Coronary artery (tissue), 2 donors: Measurements from ENCODE around the gene SENP6.

ENCODE experiments used
- DNase-seq: peaks from one replicate; pipeline ENCODE4 v3.0.0-alpha.2; 2017; ENCODE audit warnings: low spot score
- H3K27ac ChIP-seq, 2 donors: fragments of 200-600 bp; sonication (generic); one replicate each; pipeline ENCODE4 v1.5.1; 2016 to 2019
- H3K4me3 ChIP-seq: fragments of 200-600 bp; sonication (generic); 2 replicates; pipeline ENCODE4 v1.5.1; 2016; ENCODE audit warnings: mild to moderate bottlenecking, moderate library complexity
- TF ChIP-seq, protein P1 (sequence below): fragments of 200-600 bp; sonication (generic); IDR thresholded peaks from one replicate; pipeline ENCODE4 v1.5.1; 2019; ENCODE audit warnings: antibody characterized with exemption

Gene SENP6

DNA sequence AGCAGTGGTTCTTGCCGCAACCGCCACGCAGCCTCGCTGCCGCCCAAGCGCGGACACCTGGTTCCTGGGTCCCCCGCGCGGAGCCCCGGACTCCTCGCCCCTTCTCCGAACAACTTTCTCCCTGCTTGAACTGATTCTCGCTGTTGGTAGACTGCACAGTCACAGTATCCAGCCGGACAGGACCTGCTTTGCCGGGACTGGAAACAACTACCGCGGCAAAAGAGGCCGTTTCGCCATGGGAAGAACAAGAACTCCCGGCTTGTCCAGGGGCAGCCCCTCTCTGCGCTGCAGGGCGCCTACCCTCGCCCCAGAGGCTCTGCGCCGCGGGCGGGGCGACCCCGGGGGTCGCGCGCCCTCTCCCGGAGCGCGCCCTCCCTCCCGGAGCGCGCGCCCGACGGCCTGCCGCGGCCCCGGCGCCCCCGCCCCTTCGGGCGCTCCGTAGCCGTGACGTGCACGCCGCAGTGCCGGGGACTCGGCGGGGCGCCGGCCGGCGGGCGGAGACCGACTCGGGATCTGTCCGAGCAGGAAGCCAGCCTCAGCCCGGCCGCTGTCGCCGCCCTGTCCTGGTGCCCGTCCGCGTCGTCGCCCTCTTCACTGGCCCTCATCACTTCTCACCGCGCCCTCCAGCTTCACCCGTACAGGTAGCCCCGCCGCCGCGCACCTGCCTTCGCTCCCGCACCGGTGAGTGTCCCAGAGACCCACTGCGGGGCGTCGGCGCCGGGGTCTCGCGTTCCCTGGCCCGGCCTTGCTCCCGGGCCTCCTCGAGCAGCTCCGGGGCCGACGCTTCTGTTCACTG is 147.3 kb downstream of the SENP6 start, which contains the start of gene MYO6:
MYO6 (plus strand) TSS at position 497 of the 796 bp plus-strand sequence. CDS start 68,309 bp downstream, outside the sequence.
- TF ChIP-seq, protein P1, sequence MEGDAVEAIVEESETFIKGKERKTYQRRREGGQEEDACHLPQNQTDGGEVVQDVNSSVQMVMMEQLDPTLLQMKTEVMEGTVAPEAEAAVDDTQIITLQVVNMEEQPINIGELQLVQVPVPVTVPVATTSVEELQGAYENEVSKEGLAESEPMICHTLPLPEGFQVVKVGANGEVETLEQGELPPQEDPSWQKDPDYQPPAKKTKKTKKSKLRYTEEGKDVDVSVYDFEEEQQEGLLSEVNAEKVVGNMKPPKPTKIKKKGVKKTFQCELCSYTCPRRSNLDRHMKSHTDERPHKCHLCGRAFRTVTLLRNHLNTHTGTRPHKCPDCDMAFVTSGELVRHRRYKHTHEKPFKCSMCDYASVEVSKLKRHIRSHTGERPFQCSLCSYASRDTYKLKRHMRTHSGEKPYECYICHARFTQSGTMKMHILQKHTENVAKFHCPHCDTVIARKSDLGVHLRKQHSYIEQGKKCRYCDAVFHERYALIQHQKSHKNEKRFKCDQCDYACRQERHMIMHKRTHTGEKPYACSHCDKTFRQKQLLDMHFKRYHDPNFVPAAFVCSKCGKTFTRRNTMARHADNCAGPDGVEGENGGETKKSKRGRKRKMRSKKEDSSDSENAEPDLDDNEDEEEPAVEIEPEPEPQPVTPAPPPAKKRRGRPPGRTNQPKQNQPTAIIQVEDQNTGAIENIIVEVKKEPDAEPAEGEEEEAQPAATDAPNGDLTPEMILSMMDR = no peak
- H3K4me3 ChIP-seq = peak within 1 kb of the TSS; percentile 87
- peak; percentile 75 for DNase-seq
- peak within 1 kb of the TSS; percentile 76 to 86 for H3K27ac ChIP-seq

DNA sequence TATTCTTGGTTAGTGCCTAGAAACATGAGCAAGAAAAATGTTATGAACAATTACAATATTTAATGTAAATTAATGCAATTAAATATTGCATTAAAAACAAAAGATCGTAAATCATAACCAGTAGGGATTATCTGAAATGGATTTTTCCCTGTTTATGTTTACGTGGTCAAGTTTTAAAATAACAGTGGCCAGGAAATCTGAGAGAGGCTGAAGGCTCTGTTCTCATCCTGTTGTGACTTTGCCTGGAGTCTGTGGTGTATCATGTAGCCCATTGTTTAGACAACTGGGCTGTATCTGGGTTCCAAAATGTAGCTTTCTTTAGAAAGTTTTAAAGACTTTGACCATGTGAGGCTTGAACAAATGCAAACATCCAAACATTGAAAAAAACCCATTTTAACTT is 149.8 kb downstream of the SENP6 start:
- no peak for DNase-seq
- Histone ChIP-seq H3K27ac (no peak overlapping the region), H3K4me3 (no peak overlapping the region)
- TF ChIP-seq, protein P1 = no peak

DNA sequence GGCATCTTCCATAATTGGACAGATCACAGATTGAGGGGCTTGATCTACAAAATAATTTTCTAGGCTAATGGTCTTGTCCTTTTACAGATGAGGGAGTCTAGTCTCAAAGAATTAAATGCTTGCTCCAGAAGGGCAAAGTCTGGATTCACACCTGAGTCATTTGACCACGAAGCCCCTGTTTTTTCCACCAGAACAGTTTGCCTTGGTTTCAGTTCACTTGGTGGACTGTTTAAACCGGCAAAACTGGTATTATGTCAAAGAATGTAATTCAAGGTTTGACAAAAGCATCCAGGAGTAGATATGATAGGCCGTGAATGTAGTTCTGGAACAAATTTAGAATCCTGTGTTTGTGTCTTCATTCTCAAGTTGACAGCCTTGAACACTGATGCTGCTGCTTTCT is 150.7 kb downstream of the SENP6 start:
- Histone ChIP-seq H3K4me3 (no peak overlapping the region), H3K27ac (no peak overlapping the region)
- TF ChIP-seq, protein P1 = no peak
- DNase-seq = no peak

DNA sequence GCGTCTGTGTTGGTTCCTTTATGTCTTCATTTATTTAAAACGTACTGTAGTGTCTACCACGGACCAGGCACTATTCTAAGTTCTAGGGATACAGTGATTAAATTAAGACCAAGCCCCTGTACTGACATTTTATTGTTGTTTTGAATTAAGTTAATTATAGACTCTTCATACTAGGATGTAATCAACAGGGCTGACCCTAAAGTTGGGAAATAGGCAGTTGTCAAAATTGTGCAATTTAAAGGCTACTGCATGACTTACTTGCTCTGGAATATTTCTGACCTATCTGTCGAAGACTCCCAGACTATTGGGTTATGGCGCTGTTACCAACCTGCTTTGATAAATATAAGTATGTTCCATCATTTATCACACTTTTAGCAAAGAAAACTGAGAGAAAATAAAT is 154.0 kb downstream of the SENP6 start:
- DNase-seq = no peak
- Histone ChIP-seq H3K4me3 (no peak overlapping the region), H3K27ac (no peak overlapping the region)
- TF ChIP-seq, protein P1 = no peak

DNA sequence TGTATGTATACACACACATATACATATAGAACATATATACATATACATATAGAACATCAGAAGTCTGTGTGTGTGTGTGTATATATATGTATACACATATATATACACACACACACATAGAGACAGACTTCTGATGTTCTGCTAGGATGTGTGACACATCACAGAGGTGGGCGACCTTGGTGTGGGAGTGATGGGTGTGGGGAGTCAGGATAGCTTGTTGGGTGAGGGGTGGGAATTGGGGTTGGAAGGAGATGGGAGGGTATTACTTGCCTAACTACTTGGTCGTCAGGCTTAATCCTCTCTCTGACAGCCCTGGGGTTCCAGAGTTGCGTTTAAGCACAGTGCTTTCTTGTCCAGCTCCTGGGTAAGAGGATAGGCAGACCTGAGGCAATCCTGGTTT is 155.6 kb downstream of the SENP6 start:
- TF ChIP-seq, protein P1 = no peak
- Histone ChIP-seq H3K4me3 (no peak overlapping the region), H3K27ac (no peak overlapping the region)
- DNase-seq = no peak

DNA sequence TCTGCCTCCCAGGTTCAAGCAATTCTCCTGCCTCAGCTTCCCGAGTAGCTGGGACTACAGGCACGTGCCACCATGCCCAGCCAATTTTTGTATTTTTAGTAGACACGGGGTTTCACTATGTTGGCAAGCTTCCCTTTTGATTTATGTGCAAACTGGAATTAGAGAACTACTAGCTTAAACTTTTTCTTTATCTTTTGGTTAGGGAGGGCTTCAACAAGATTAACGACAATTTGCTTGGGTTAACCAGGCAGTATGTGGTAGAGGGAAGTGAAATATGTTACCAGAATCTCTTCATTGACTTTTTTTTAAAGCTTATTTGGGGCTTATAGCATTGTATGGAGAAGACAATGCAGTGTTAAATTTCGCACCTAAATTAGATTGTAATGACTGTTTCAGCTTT is 156.4 kb downstream of the SENP6 start:
- TF ChIP-seq, protein P1 = no peak
- Histone ChIP-seq H3K27ac (no peak overlapping the region), H3K4me3 (no peak overlapping the region)
- DNase-seq = no peak

DNA sequence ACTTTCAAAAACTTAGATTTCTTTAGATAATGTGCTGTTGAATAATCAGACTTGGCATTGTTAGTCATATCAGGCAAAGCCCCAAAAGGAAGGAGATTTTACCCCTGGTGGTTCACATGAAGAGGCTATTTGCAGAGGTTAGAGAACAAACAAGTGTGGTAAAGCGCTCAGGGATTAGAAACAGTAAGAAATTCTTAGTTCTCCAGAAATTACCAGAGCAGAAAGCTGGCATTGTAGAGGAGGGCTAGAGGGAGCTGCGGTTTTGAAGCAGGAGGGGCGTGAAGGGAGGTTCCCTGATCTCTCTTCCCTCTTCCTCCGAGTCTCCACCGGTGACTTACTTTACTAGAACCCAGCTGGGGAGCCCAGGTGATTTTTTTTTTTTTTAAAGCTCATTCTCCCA is 157.5 kb downstream of the SENP6 start:
- DNase-seq = no peak
- H3K27ac ChIP-seq = no peak overlapping the region
- H3K4me3 ChIP-seq = no peak overlapping the region
- TF ChIP-seq, protein P1 = no peak
